NCI-H1436 treated with DMSO at 0.1 percent for 48 hours (cell line): ENCODE data around the gene TMEM108.

ENCODE experiments used
- DNase-seq: peaks from one replicate; lab custom pipeline; 2025; lab: John Stamatoyannopoulos, UW

The TMEM108 gene

GRCh38 chr3:133119176-133119575, 81.0 kb downstream of the TMEM108 start:
- no peak for DNase-seq

GRCh38 chr3:133121450-133121849, 83.3 kb downstream of the TMEM108 start:
- no peak for DNase-seq

GRCh38 chr3:133123636-133124035, 85.4 kb downstream of the TMEM108 start:
- DNase-seq, result no peak

GRCh38 chr3:133124511-133124910, 86.3 kb downstream of the TMEM108 start:
- DNase-seq, result no peak

- DNase-seq, result no peak
Measured at GRCh38 chr3:133125171-133125570, 87.0 kb downstream of the TMEM108 start.

- no peak for DNase-seq
Measured at GRCh38 chr3:133125802-133126201, 87.6 kb downstream of the TMEM108 start.

GRCh38 chr3:133127381-133127780, 89.2 kb downstream of the TMEM108 start:
- no peak for DNase-seq

- DNase-seq, result peak; percentile 69
Measured at GRCh38 chr3:133130168-133130567, 92.0 kb downstream of the TMEM108 start.

- DNase-seq, result peak; percentile 98
Measured at GRCh38 chr3:133135306-133135705, 97.1 kb downstream of the TMEM108 start.

- peak; percentile 75 for DNase-seq
Measured at GRCh38 chr3:133136114-133137041, 98.2 kb downstream of the TMEM108 start.

- no peak for DNase-seq
Measured at GRCh38 chr3:133137042-133137996, 99.1 kb downstream of the TMEM108 start.

GRCh38 chr3:133138017-133138416, 99.8 kb downstream of the TMEM108 start:
- DNase-seq, result no peak

GRCh38 chr3:133152056-133152455, 113.9 kb downstream of the TMEM108 start:
- DNase-seq, result peak; percentile 99

- no peak for DNase-seq
Measured at GRCh38 chr3:133152681-133153220, 114.6 kb downstream of the TMEM108 start.

- DNase-seq, result no peak
Measured at GRCh38 chr3:133153382-133153781, 115.2 kb downstream of the TMEM108 start.

- DNase-seq, result no peak
Measured at GRCh38 chr3:133157716-133158115, 119.5 kb downstream of the TMEM108 start.

- DNase-seq, result no peak
Measured at GRCh38 chr3:133158686-133159085, 120.5 kb downstream of the TMEM108 start.

GRCh38 chr3:133159498-133160475, 121.6 kb downstream of the TMEM108 start:
- no peak for DNase-seq

- DNase-seq, result no peak
Measured at GRCh38 chr3:133161656-133162055, 123.5 kb downstream of the TMEM108 start.

- no peak for DNase-seq
Measured at GRCh38 chr3:133162265-133162664, 124.1 kb downstream of the TMEM108 start.

GRCh38 chr3:133162670-133163305, 124.6 kb downstream of the TMEM108 start:
- DNase-seq, result peak; percentile 56
